ENCODE results near the gene ITPKA.

DNA sequence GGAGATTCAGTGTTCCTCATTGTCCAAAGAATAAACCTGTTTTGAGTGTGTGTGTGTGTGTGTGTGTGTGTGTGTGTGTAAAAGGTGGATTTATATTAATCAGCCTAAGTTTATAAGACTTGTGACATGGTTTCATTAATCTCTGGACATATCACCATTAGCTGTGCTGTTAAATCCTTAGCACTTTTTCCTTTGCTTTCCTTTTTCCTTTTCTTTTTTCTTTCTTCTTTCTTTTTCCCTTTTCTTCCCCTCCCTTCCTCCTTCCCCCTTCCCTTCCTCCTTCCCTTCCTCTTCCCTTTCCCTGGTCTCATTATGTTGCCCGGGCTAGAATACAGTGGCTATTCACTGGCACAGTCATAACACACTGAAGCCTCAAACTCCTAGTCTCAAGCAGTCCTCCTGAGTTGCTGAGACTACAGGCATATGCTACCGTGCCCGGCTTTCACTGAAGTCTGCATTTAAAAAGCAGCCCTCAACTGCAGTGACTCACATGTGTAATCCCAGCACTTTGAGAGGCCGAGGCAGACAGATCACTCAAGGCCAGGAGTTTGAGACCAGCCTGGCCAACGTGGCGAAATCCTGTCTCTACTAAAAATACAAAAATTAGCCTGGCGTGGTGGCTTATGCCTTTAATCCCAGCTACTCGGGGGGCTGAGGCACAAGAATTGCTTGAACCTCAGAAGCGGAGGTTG, 28.6 kb upstream of the ITPKA start:
- TF ChIP-seq CTCF (IDR thresholded peaks at IDR 0.05) (no peak), CHD4 (IDR thresholded peaks at IDR 0.05; ENCODE audit: borderline replicate concordance) (no peak), RNF2 (IDR thresholded peaks at IDR 0.05; ENCODE audit: borderline replicate concordance, low read depth) (no peak), RCOR1 (IDR thresholded peaks at IDR 0.05; ENCODE audit: low read depth, low read length) (no peak), REST (IDR thresholded peaks at IDR 0.05) (no peak), ELK1 (IDR thresholded peaks at IDR 0.05; ENCODE audit: low read depth, low read length) (no peak), TP53 (CRISPR knock-in tag; IDR thresholded peaks at IDR 0.05) (no peak), FOXS1 (CRISPR knock-in tag; IDR thresholded peaks at IDR 0.05) (no peak), POLR2A (IDR thresholded peaks at IDR 0.05; ENCODE audit: low read length) (no peak), MAZ (IDR thresholded peaks at IDR 0.05; ENCODE audit: borderline replicate concordance, low read depth, low read length) (no peak), FOSB (CRISPR knock-in tag; IDR thresholded peaks at IDR 0.05) (no peak), JUN (IDR thresholded peaks at IDR 0.05) (no peak)
- TF ChIP-seq, protein P1, sequence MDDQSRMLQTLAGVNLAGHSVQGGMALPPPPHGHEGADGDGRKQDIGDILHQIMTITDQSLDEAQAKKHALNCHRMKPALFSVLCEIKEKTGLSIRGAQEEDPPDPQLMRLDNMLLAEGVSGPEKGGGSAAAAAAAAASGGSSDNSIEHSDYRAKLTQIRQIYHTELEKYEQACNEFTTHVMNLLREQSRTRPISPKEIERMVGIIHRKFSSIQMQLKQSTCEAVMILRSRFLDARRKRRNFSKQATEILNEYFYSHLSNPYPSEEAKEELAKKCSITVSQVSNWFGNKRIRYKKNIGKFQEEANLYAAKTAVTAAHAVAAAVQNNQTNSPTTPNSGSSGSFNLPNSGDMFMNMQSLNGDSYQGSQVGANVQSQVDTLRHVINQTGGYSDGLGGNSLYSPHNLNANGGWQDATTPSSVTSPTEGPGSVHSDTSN (IDR thresholded peaks at IDR 0.05) = no peak
